TTC549 (cell line): Measurements from ENCODE around the gene RAD23A.
A peak's percentile ranks its signal among the peaks of the same experiment; 100 is the strongest.
"Not testable (repeated sequence)": the region's sequence is repeated elsewhere in the genome, so short reads cannot be mapped to it uniquely, and the experiment has no call there.

Experiments used
- FAIRE-seq: peaks from 2 replicates; lab custom pipeline; 2012; peaks lifted over from hg19 to GRCh38; lab: Jason Lieb, UNC

RAD23A gene

DNA sequence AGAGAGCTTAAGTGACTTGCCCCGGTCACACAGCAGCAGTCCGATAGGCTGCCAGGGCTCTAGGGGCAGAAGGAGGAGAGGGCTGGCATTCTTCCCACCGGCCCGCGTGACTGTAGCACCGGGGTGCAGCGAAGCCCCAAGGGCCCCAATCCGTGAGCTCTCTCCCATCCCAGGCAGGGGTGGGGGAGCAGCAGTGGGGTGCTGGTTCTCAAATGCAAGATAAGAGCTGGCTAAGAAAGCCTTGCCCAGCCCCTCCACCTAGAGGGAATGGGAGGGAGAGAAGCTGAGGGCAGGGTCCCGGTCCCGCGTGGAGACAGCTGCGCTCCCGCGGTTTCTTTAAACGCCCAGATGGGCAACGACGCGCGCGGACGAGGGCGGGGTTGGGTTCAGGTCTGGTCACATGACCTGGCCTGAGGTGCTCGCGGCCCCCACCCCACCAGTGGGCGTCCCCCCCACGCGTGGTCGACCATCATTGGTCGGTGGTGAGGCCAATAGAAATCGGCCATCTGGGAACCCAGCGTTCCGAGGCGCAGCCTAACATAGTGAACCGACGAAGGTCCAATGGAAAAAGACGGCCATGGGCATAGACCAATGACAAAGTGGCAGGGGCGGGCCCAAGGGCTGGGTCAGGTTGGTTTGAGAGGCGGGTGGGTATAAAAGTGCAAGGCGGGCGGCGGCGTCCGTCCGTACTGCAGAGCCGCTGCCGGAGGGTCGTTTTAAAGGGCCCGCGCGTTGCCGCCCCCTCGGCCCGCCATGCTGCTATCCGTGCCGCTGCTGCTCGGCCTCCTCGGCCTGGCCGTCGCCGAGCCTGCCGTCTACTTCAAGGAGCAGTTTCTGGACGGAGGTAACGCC lies 7.5 kb upstream of the RAD23A start, which contains the start of gene CALR:
Gene CALR (plus strand): TSS at position 683 of the 852 bp plus-strand sequence. CDS start 71 bp downstream, at position 754.
- peak; percentile 94 for FAIRE-seq

DNA sequence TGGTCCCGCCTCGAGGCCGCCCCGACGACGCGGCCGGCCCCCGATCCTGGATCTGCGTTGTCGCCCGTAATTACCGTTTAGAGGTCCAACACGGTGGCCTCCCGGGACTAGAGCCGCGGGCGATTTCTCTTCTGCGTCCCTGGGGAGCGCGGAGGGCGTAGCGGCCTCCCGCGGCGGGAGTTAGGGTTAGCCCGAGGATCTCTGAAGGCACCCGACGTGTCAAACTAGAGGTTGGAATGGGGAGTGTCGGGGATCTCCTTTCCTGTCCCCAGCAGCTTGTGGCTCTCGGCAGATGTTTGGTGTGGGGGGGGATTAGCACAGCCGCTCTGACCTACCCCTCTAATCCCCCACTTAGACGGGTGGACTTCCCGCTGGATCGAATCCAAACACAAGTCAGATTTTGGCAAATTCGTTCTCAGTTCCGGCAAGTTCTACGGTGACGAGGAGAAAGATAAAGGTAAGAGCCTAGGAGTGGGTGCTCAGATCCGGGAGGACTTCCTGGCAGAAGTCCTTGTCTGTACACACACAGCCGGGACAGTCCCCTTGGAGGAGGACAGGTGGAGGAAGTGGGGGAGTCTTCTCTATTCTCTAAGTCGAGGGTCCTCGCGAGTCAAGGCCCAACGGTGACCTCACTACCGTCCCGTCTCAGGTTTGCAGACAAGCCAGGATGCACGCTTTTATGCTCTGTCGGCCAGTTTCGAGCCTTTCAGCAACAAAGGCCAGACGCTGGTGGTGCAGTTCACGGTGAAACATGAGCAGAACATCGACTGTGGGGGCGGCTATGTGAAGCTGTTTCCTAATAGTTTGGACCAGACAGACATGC lies 6.7 kb upstream of the RAD23A start:
- FAIRE-seq, result no peak

DNA sequence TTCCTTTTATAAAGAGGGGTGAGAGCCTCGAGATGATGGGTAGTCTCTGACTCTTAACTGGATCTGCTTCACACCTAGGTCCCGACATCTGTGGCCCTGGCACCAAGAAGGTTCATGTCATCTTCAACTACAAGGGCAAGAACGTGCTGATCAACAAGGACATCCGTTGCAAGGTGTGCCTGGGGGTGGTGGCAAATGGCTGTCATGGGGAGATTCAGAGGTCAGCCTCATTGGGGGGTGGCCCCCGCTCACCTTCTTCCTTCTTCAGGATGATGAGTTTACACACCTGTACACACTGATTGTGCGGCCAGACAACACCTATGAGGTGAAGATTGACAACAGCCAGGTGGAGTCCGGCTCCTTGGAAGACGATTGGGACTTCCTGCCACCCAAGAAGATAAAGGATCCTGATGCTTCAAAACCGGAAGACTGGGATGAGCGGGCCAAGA lies 5.7 kb upstream of the RAD23A start:
- FAIRE-seq, result no peak

DNA sequence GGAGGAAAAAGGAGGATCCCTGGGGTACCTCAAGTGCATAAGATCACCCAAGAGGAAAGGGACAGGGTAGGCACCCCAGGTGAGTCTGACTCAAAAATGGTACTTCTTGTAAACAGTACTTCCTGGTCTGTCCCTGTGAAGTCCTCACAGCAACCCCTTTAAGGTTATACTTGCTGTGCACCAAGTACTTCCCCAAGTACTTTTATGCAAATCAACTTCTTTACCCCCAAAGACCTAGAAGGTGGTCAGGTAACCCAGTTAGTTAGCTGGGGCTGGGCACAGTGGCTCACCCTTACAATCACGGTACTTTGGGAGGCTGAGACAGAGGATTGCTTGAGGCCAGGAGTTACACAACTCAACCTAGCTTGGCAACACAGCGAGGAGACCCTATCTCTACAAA lies 4.8 kb upstream of the RAD23A start:
- no peak for FAIRE-seq

DNA sequence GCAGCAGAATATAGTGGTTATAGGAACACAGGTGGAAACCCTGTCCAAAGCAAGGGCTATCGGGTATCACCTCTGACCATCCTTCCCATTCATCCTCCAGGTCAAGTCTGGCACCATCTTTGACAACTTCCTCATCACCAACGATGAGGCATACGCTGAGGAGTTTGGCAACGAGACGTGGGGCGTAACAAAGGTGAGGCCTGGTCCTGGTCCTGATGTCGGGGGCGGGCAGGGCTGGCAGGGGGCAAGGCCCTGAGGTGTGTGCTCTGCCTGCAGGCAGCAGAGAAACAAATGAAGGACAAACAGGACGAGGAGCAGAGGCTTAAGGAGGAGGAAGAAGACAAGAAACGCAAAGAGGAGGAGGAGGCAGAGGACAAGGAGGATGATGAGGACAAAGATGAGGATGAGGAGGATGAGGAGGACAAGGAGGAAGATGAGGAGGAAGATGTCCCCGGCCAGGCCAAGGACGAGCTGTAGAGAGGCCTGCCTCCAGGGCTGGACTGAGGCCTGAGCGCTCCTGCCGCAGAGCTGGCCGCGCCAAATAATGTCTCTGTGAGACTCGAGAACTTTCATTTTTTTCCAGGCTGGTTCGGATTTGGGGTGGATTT lies 2.1 kb upstream of the RAD23A start:
- FAIRE-seq, result no peak

DNA sequence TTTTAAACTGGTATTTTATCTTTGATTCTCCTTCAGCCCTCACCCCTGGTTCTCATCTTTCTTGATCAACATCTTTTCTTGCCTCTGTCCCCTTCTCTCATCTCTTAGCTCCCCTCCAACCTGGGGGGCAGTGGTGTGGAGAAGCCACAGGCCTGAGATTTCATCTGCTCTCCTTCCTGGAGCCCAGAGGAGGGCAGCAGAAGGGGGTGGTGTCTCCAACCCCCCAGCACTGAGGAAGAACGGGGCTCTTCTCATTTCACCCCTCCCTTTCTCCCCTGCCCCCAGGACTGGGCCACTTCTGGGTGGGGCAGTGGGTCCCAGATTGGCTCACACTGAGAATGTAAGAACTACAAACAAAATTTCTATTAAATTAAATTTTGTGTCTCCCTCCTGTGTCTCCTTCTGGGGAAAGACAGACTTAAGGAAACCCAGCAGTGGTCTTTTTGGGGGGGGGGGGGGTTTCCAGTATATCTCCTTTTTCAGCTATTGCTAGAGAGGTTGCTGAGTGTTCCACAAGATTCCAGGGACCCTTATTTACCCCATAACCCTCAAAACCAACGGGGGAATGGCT lies 1.5 kb upstream of the RAD23A start:
- FAIRE-seq, result no peak

DNA sequence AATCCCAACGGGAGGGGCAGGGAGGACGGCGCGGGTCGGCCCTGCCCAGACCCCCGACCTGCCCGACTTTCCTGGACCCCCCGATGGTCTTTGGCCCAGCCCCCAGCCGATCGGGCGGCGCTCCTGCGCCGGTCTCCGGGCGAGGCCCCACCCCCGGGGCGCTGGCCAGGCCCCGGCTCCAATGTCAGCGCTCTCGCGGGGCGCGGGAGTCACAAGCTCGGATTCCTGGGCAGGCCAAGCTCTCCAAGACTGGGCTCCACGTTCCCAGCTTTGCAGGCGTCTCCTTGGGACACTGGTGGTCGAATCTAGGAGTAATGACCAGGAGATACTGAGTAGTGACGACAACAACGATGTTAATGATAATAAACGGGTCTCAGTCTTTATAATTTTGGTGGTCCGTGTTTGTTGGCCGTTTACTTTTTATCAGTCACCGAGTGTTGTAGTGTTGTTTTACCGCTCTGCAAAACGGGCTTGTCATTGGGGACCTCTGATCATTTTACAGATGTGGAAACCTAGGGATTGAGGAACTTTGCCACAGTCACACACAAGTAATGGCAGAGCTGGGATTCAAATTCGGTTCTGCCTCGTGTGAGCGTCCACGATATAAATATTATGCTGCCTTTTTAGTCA lies 545 bp downstream of the RAD23A start:
- FAIRE-seq, result no peak

DNA sequence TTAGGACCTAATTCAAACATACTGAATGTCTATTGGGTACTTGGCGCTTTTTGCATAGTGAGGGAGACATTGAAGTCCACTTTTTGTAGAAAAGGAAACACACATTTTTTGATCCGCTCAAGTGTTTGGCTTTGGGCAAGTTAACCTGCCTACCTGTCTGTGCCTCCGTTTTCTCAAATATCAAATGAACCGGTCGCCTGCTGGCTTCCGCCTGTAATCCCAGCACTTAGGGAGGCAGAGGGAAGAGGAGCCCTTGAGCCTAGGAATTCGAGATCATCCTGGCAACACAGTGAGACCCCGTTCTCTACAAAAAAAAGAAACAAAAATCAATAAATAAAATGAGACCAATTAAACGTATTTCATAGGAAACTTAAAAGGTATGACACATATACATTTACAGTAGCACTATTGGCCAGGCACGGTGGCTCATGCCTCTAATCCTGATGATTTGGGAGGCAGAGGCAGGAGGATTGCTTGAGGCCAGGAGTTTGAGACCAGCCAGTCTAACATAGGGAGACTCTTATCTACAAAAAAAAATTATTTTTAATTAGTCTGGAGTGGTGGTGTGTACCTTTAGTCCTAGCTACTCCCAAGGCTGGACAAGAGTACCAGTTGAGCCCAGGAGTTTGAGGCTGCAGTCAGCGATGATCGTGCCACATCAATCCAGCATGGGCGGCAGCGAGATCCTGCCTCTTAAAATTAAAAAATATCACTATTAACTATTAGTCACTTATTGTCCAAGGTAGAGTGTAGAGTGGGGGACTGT lies 1.3 kb downstream of the RAD23A start:
- no peak for FAIRE-seq

DNA sequence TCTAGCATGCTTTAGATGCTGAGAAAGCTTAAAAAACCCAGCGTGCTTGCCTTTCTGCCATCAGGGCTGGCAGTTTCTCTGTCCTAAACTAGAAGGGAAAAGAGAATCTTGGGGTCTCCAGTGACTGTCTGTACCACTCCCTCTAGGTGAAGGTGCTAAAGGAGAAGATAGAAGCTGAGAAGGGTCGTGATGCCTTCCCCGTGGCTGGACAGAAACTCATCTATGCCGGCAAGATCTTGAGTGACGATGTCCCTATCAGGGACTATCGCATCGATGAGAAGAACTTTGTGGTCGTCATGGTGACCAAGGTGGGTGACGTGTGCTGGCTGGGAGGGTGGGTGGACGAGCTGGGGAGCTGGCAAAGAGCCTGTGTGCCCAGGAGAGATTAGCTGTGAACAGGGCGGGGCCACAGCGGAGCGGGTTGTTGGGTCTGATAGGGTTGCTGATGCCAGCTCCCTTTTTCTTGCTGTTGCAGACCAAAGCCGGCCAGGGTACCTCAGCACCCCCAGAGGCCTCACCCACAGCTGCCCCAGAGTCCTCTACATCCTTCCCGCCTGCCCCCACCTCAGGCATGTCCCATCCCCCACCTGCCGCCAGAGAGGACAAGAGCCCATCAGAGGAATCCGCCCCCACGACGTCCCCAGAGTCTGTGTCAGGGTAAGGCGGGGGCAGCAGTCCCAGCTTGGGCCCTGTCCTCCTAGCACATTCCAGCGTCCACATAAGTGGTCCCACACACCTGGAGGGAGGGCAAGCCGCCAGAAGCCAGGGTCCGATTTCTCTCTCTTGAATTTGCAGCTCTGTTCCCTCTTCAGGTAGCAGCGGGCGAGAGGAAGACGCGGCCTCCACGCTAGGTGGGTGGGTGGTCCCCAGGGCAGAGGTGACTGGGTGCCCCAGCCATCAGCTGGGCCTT lies 2.3 kb downstream of the RAD23A start:
- FAIRE-seq, result no peak

DNA sequence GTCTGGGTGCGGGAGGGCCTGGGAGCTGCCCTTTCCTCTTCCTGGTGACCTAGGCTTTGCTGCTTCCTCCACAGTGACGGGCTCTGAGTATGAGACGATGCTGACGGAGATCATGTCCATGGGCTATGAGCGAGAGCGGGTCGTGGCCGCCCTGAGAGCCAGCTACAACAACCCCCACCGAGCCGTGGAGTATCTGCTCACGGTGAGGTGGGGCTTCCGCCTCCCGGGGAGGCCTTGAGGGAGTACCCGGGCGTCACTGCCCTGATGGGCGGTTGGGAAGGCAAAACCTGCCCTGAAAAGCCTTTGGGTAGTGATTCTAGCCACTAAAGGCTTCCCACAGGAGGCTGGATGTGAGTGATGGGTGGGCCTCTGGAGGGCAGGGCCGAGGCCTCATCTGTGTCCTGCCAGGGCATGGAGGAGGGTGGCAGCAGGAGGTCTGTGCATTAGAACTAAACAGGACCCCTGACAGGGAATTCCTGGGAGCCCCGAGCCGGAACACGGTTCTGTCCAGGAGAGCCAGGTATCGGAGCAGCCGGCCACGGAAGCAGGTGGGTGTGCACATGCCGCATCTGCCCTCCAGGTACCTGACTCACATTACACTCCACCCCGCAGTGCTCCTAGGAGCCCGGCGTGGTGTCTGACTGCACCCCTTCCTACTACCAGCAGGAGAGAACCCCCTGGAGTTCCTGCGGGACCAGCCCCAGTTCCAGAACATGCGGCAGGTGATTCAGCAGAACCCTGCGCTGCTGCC lies 3.1 kb downstream of the RAD23A start:
- no peak for FAIRE-seq

DNA sequence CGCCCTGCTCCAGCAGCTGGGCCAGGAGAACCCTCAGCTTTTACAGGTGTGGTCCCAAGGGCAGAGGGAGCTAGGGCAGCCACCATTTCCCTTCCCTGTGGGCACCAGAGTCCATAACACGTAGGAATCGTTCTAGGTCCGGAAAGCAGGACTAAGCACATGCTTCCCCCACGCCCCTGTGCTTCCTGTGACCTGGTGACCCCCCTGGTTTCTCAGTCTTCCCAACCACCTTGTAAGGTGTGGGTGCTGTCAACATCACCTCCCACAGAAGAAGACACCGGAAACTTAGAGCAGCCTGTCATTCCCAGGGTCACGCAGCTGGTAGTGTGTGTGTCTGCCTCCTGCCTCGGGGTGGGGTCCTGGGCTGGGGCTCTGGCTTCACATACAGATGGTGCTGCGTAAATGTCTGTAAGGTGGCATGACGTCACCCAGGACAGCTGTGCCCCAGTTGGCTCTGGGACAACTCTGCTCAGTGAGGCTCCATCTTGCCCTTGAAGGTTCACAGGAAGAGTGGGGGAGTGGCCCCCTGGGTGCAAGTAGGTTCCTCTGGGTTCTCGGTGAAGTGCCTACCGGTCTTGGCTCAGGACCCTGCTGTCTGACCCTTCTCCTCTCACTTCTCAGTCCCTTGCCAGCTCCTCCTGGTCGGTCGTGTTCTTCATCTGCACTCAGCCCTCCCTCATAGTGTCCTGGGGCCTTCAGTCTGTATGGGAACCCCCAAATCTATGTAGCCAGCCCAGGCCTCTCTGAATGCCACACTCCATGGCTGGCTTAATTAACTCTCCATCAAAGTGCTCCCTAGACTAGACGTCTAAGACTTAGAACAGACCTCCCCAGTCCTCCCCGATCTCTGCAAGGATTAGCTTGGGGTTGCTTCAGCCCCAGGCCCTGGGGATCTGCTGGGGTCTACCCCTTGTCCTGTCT lies 4.0 kb downstream of the RAD23A start:
- no peak for FAIRE-seq

DNA sequence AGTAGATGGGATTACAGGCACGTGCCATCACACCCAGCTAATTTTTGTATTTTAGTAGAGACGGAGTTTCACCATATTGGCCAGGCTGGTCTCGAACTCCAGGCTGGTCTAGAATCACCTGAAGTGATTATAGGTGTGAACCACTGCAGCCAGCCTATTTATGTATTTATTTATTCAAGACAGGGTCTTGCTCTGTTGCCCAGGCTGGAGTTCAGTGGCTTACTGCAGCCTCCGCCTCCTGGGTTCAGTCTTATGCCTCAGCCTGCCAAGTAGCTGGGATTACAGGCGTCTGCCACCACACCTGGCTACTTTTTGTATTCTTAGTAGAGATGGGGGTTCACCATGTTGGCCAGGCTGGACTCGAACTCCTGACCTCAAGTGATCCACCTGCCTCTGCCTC lies 6.4 kb downstream of the RAD23A start:
- not testable (repeated sequence) for FAIRE-seq

DNA sequence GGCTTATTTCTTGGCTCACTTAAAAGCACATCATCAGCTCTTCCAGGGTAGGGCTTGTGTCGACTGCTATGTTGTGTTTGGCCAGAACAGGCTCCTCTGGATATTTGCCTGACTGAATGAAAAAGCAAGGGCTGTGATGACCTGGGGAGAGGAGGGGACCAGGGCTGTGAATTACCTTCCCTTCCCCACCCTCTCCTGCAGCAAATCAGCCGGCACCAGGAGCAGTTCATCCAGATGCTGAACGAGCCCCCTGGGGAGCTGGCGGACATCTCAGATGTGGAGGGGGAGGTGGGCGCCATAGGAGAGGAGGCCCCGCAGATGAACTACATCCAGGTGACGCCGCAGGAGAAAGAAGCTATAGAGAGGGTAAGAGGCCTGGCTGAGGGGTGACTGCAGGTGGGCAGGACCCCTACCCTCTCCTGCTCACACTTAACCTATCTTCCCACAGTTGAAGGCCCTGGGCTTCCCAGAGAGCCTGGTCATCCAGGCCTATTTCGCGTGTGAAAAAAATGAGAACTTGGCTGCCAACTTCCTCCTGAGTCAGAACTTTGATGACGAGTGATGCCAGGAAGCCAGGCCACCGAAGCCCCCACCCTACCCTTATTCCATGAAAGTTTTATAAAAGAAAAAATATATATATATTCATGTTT lies 7.0 kb downstream of the RAD23A start:
- FAIRE-seq, result no peak

DNA sequence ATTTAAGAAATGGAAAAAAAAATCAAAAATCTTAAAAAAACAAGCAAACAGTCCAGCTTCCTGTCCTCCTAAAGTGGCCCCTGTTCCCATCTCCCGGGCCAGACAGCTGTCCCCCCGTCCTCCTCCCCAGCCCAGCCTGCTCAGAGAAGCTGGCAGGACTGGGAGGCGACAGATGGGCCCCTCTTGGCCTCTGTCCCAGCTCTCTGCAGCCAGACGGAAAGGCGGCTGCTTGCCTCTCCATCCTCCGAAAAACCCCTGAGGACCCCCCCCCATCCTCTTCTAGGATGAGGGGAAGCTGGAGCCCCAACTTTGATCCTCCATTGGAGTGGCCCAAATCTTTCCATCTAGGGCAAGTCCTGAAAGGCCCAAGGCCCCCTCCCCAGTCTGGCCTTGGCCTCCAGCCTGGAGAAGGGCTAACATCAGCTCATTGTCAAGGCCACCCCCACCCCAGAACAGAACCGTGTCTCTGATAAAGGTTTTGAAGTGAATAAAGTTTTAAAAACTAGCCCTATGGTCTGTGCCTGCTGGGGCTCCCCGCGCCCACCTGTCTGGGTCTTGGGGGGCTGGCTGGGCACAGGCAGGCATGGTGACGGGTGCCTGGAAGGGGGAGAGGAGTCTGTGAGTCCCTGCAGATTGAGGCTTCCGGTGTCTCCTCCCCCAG lies 7.6 kb downstream of the RAD23A start:
- FAIRE-seq, result no peak

DNA sequence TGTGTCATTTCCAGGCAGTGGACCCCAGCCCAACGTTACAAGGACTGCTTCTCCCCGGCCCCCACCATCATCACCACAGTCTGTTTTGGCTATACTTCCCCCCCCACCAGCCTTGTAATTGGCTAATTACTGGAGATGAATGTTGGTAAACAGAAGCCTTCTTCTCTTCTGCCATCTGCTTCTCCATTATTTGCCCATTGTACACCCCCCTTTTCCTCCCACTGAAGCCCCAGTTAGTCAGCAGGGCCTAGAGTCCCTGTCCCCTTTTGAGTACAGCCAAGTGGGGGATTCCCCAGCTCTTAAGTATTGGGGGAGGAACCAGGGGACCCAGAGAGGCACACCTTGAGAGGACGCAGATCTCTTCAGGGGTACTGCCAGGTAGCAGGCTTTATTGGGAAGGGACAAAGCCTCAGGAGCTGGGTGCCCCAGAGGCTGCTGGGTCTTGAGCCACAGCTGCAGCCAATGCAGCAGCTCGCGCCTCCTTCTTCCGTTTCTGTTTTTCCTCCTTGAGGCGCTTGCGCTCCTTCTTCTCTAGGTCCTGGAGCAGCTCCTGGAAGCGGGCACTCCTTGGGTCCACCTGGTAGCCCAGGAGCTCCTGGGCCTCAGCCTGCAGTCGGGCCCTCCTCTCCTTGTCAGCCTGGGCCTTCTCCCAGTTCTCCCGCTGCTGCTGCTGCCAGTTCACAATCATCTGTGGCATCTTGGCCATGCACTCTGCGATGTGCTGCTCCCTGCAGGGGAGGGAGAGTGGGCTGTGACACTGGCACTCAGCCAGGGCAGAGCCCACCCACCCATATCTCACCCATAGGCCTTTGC lies 8.3 kb downstream of the RAD23A start:
- FAIRE-seq, result no peak

DNA sequence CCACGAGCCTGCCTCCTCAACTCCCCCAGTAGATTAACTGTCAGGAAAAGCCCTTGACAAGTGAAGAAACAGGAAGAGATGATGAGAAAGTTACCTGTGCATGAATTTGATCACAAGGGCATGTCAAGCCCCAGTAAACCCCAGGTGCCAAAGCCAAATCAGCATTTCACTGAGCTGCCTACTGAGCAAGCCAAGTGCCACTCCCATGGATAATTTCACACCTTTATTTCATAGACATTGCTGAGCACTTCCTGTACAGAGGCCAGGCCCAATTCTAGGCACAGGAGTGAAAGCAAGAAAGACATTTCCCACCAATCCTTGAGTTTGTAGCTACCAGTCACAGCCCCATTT lies 8.9 kb downstream of the RAD23A start:
- no peak for FAIRE-seq
